HepG2 (cell line): ENCODE measurements around the gene RNF113A. TPM values are rescaled to one million over a fixed set of nuclear protein-coding genes. Genes with fewer than 3 reads are reported as not detected.

ENCODE experiments used
- ARID4A ChIP-seq: sonication (generic); formaldehyde crosslinking; IDR thresholded peaks from 2 replicates; pipeline ENCODE4 v1.5.0; 2020; ENCODE audit warnings: mild to moderate bottlenecking, missing genetic modification reagents, borderline replicate concordance
- ATF4 ChIP-seq, 2 experiments: fragments of 450-650 bp in 1 of 2; sonication (generic) in 1 of 2; formaldehyde crosslinking; IDR thresholded peaks; 2 replicates each; pipeline versions ENCODE4 v1.5.0 to v1.8.0; 2020 to 2022; ENCODE audit warnings: mild to moderate bottlenecking in 1 of 2, missing genetic modification reagents in 1 of 2
- CBFB ChIP-seq: sonication (generic); formaldehyde crosslinking; IDR thresholded peaks from 2 replicates; pipeline ENCODE4 v1.4.0; 2020; ENCODE audit warnings: missing genetic modification reagents
- ERF ChIP-seq: IDR thresholded peaks from 2 replicates; pipeline ENCODE4 v1.6.1; 2018; ENCODE audit warnings: missing biosample characterization, missing genetic modification reagents
- HOXA3 ChIP-seq: sonication (generic); formaldehyde crosslinking; IDR thresholded peaks from 2 replicates; pipeline ENCODE4 v1.5.0; 2020; ENCODE audit warnings: missing genetic modification reagents
- IRX3 ChIP-seq: sonication (generic); formaldehyde crosslinking; IDR thresholded peaks from 2 replicates; pipeline ENCODE4 v1.8.1; 2023; ENCODE audit warnings: mild to moderate bottlenecking, low read depth, missing genetic modification reagents, borderline replicate concordance
- NR2C2 ChIP-seq: sonication (generic); formaldehyde crosslinking; IDR thresholded peaks from 2 replicates; pipeline ENCODE4 v1.4.0; 2020; ENCODE audit warnings: missing genetic modification reagents, mild to moderate bottlenecking, moderate library complexity, borderline replicate concordance
- PBX2 ChIP-seq: IDR thresholded peaks from 2 replicates; pipeline ENCODE4 v1.6.1; 2016; ENCODE audit warnings: control low read depth
- REPIN1 ChIP-seq: sonication (generic); formaldehyde crosslinking; IDR thresholded peaks from 2 replicates; pipeline ENCODE4 v1.8.0; 2022; ENCODE audit warnings: missing genetic modification reagents, low read depth, mild to moderate bottlenecking, borderline replicate concordance
- RXRA ChIP-seq: sonication (generic); formaldehyde crosslinking; IDR thresholded peaks from 2 replicates; pipeline ENCODE4 v1.5.1; 2020; ENCODE audit warnings: missing genetic modification reagents
- SCMH1 ChIP-seq: sonication (generic); formaldehyde crosslinking; IDR thresholded peaks from 2 replicates; pipeline ENCODE4 v1.9.0; 2021; ENCODE audit warnings: missing genetic modification reagents, mild to moderate bottlenecking, borderline replicate concordance
- TBX2 ChIP-seq: sonication (generic); formaldehyde crosslinking; IDR thresholded peaks from 2 replicates; pipeline ENCODE4 v1.5.0; 2020; ENCODE audit warnings: missing genetic modification reagents, mild to moderate bottlenecking, borderline replicate concordance
- XRCC5 ChIP-seq: fragments of 200-400 bp; formaldehyde crosslinking; optimal IDR thresholded peaks from 2 replicates; pipeline ENCODE3; 2017; ENCODE audit warnings: mild to moderate bottlenecking, low read length
- ZMAT3 ChIP-seq: sonication (generic); formaldehyde crosslinking; conservative IDR thresholded peaks from 2 replicates; pipeline ENCODE4 v1.7.0; 2021; ENCODE audit warnings: missing genetic modification reagents
- ZNF12 ChIP-seq: sonication (generic); formaldehyde crosslinking; IDR thresholded peaks from 2 replicates; pipeline ENCODE4 v1.5.0; 2020; ENCODE audit warnings: missing genetic modification reagents
- ZNF326 ChIP-seq: sonication (generic); formaldehyde crosslinking; IDR thresholded peaks from 2 replicates; pipeline ENCODE4 v1.4.0; 2020; ENCODE audit warnings: missing genetic modification reagents, borderline replicate concordance
- ZNF362 ChIP-seq: sonication (generic); formaldehyde crosslinking; IDR thresholded peaks from 2 replicates; pipeline ENCODE4 v1.4.0; 2020; ENCODE audit warnings: missing genetic modification reagents, mild to moderate bottlenecking, borderline replicate concordance
- ZNF441 ChIP-seq: sonication (generic); formaldehyde crosslinking; IDR thresholded peaks from 2 replicates; pipeline ENCODE4 v1.7.0; 2021; ENCODE audit warnings: missing genetic modification reagents, borderline replicate concordance
- ZNF556 ChIP-seq: sonication (generic); formaldehyde crosslinking; IDR thresholded peaks from 2 replicates; pipeline ENCODE4 v1.4.0; 2020; ENCODE audit warnings: mild to moderate bottlenecking, missing genetic modification reagents, borderline replicate concordance
- ZNF678 ChIP-seq: sonication (generic); formaldehyde crosslinking; IDR thresholded peaks from 2 replicates; pipeline ENCODE4 v1.4.0; 2020; ENCODE audit warnings: mild to moderate bottlenecking, missing genetic modification reagents
- ZSCAN31 ChIP-seq: sonication (generic); formaldehyde crosslinking; IDR thresholded peaks from 2 replicates; pipeline ENCODE4 v1.5.0; 2020; ENCODE audit warnings: low read depth, mild to moderate bottlenecking, missing genetic modification reagents
- polyA plus RNA-seq, 8 experiments: library from polyadenylated mRNA; depleted of rRNA in 3 of 8; stranded (reverse) in 7 of 8; unstranded in 1 of 8; fragments of >200 nt; fragmentation: Illumina TruSeq in 4 of 8; extraction: Trizol in 4 of 8; gene quantifications; 2 replicates each; pipeline versions ENCODE4 v1.2.1 to v1.2.3, GENCODE V29; 2011 to 2016; ENCODE audit warnings: low read depth in 4 of 8, missing spikeins in 1 of 8, mixed read lengths in 1 of 8; ENCODE audit not compliant: insufficient read depth in 1 of 8
- total RNA-seq, 5 experiments: library from RNA; depleted of rRNA; stranded (reverse); fragments of >200 nt; fragmentation: Illumina TruSeq; extraction: Trizol; gene quantifications; 2 replicates each; pipeline ENCODE4 v1.2.3, GENCODE V29; 2016; ENCODE audit warnings: low read depth in 1 of 5

Gene RNF113A
- total and polyA plus RNA-seq, 2 of the 13 experiments (the other 11 are each of a cell fraction or from before 2014, with no cell fraction given): 14.0 to 15.4 TPM

- TF ChIP-seq TBX2: peak; percentile 76
- no peak for TF ChIP-seq ZNF678 (CRISPR knock-in tag)
- no peak for TF ChIP-seq ZMAT3 (CRISPR knock-in tag)
- no peak for TF ChIP-seq ZNF326 (CRISPR knock-in tag)
- peak; percentile 57; the same call in 1 of the 2 replicates for TF ChIP-seq REPIN1 (CRISPR knock-in tag)
- no peak for TF ChIP-seq ZNF12 (CRISPR knock-in tag)
- TF ChIP-seq CBFB (CRISPR knock-in tag): no peak
- TF ChIP-seq ZSCAN31 (CRISPR knock-in tag): peak; percentile 57; the same call in 1 of the 2 replicates
- TF ChIP-seq ZNF441 (CRISPR knock-in tag): peak; percentile 23; the same call in 1 of the 2 replicates
- TF ChIP-seq ATF4 (CRISPR knock-in tag; IDR thresholded peaks at IDR 0.05): 0 out of 4 replicates have a peak, but pooled peaks of 1 of the 2 experiments have one; percentile 33
- peak; percentile 69; the same call in 1 of the 2 replicates for TF ChIP-seq NR2C2
- TF ChIP-seq PBX2 (CRISPR knock-in tag): no peak
- no peak for TF ChIP-seq XRCC5
- no peak for TF ChIP-seq ZNF362 (CRISPR knock-in tag)
- 0 out of 2 replicates have a peak, but pooled peaks have one; percentile 35 for TF ChIP-seq ZNF556
- peak; percentile 48; the same call in 1 of the 2 replicates for TF ChIP-seq ERF (CRISPR knock-in tag)
- no peak for TF ChIP-seq SCMH1 (CRISPR knock-in tag)
- peak; percentile 57; the same call in 1 of the 2 replicates for TF ChIP-seq RXRA
- TF ChIP-seq IRX3 (CRISPR knock-in tag): 0 out of 2 replicates have a peak, but pooled peaks have one; percentile 43
- TF ChIP-seq HOXA3: peak; percentile 86
- TF ChIP-seq ARID4A (CRISPR knock-in tag): peak; percentile 77; the same call in 1 of the 2 replicates
Measured at GRCh38 chrX:119871599-119872395, at the start of gene RNF113A, which contains the start of gene NDUFA1 (continued).
